Islet precursor cell (in vitro differentiated cells): ENCODE results near the gene FNDC1.

Experiments used
- DNase-seq: peaks from one replicate; pipeline ENCODE4 v3.0.0-alpha.2; 2018

Gene FNDC1

GRCh38 chr6:159163901-159164370, 5.3 kb upstream of the FNDC1 start:
- no peak for DNase-seq

- DNase-seq, result peak; percentile 91
Observed at GRCh38 chr6:159168536-159169192, 536 bp upstream of the FNDC1 start.

GRCh38 chr6:159169557-159170332, 545 bp downstream of the FNDC1 start:
- DNase-seq, result peak; percentile 87

- no peak for DNase-seq
Observed at GRCh38 chr6:159170333-159170672, 1.1 kb downstream of the FNDC1 start.

GRCh38 chr6:159170999-159171712, 2.0 kb downstream of the FNDC1 start:
- DNase-seq, result no peak

GRCh38 chr6:159172091-159172491, 2.9 kb downstream of the FNDC1 start:
- DNase-seq, result no peak

- peak; percentile 88 for DNase-seq
Observed at GRCh38 chr6:159174263-159174969, 5.2 kb downstream of the FNDC1 start.

GRCh38 chr6:159176913-159177312, 7.7 kb downstream of the FNDC1 start:
- no peak for DNase-seq

- no peak for DNase-seq
Observed at GRCh38 chr6:159178847-159179246, 9.6 kb downstream of the FNDC1 start.

- DNase-seq, result no peak
Observed at GRCh38 chr6:159180001-159180400, 10.8 kb downstream of the FNDC1 start.

GRCh38 chr6:159181914-159182313, 12.7 kb downstream of the FNDC1 start:
- no peak for DNase-seq

- no peak for DNase-seq
Observed at GRCh38 chr6:159184559-159184958, 15.4 kb downstream of the FNDC1 start.

GRCh38 chr6:159190460-159190859, 21.3 kb downstream of the FNDC1 start:
- DNase-seq, result no peak

GRCh38 chr6:159193923-159194322, 24.7 kb downstream of the FNDC1 start:
- no peak for DNase-seq

- DNase-seq, result no peak
Observed at GRCh38 chr6:159194421-159194820, 25.2 kb downstream of the FNDC1 start.

GRCh38 chr6:159196430-159196975, 27.3 kb downstream of the FNDC1 start:
- no peak for DNase-seq

- no peak for DNase-seq
Observed at GRCh38 chr6:159197251-159197650, 28.1 kb downstream of the FNDC1 start.

- DNase-seq, result no peak
Observed at GRCh38 chr6:159201336-159201735, 32.1 kb downstream of the FNDC1 start.

GRCh38 chr6:159203304-159204005, 34.3 kb downstream of the FNDC1 start:
- no peak for DNase-seq

GRCh38 chr6:159204605-159205004, 35.4 kb downstream of the FNDC1 start:
- DNase-seq, result no peak

- DNase-seq, result no peak
Observed at GRCh38 chr6:159212028-159212427, 42.8 kb downstream of the FNDC1 start.
